Measurements from ENCODE around the gene RIPOR3. TPM values are rescaled to one million over a fixed set of nuclear protein-coding genes. Genes with fewer than 3 reads are reported as not detected.

RIPOR3 gene
- total and polyA plus RNA-seq, 4 donors: 5.6 to 90.3 (median 16.3) TPM

GRCh38 chr20:50593005-50593335 lies 98.4 kb downstream of the RIPOR3 start:
- no peaks in the 10 kb centered on the region for H3K9me3 ChIP-seq (ENCODE audit: control insufficient read depth in 4 of 4, low read length in 3 of 4)
- H3K9ac ChIP-seq (ENCODE audit: low read depth in 1 of 2, low read length in 2 of 2): no peak overlapping the region
- peaks cover 0 to 2% (median 0%) of the 10 kb centered on the region in 4 donors for H3K36me3 ChIP-seq (ENCODE audit: control insufficient read depth in 4 of 4, insufficient read depth in 3 of 4, low read depth in 1 of 4, low read length in 3 of 4)
- 95% methylated on average over 9 of the region's 9 CpGs for WGBS
- H3K27ac ChIP-seq (ENCODE audit: low read depth in 1 of 2, low read length in 2 of 2): no peak overlapping the region
- peaks cover 2 to 10% (median 8%) of the 10 kb centered on the region in 4 donors for H3K4me1 ChIP-seq (ENCODE audit: control insufficient read depth in 4 of 4, insufficient read depth in 4 of 4, low read length in 3 of 4)
- DNase-seq (ENCODE audit: low spot score): no peak
- TF ChIP-seq REST (IDR thresholded peaks at IDR 0.05) (no peak), SP1 (IDR thresholded peaks at IDR 0.05) (no peak), NR2F2 (IDR thresholded peaks at IDR 0.05) (no peak), HNF4G (IDR thresholded peaks at IDR 0.05) (no peak), FOXA2 (IDR thresholded peaks at IDR 0.05) (no peak), YY1 (IDR thresholded peaks at IDR 0.05) (no peak), MAX (IDR thresholded peaks at IDR 0.05) (no peak), GABPA (IDR thresholded peaks at IDR 0.05 in 1 of 2, conservative IDR thresholded peaks at IDR 0.05 in 1 of 2) (no peak), TAF1 (conservative IDR thresholded peaks at IDR 0.05) (no peak), JUND (IDR thresholded peaks at IDR 0.05) (no peak), RAD21 (IDR thresholded peaks at IDR 0.05) (no peak), ATF3 (IDR thresholded peaks at IDR 0.05) (no peak), CTCF (IDR thresholded peaks at IDR 0.05; ENCODE audit: low read depth, low read length, missing input control) (no peak), RXRA (IDR thresholded peaks at IDR 0.05) (no peak), HNF4A (conservative IDR thresholded peaks at IDR 0.05) (no peak), EGR1 (IDR thresholded peaks at IDR 0.05; ENCODE audit: low read depth in 2 of 2) (no peak), FOXA1 (IDR thresholded peaks at IDR 0.05) (no peak), ZBTB33 (IDR thresholded peaks at IDR 0.05) (no peak)
- no peaks in the 10 kb centered on the region for H3K27me3 ChIP-seq (ENCODE audit: control insufficient read depth in 4 of 4, insufficient read depth in 4 of 4, low read length in 3 of 4)
- H3K4me3 ChIP-seq (ENCODE audit: low read depth in 1 of 3, low read length in 3 of 3): no peak overlapping the region

All from liver (tissue), 9 donors.